IMR-90 (cell line): ENCODE measurements around the gene IP6K3. TPM values are rescaled to one million over a fixed set of nuclear protein-coding genes. Genes with fewer than 3 reads are reported as not detected.

Source experiments
- ATAC-seq: fragments of 200-7000 bp; cut with Tn5 transposase; 2 replicates; pipeline ENCODE4 v1.9.1; 2020; ENCODE audit warnings: low read depth, mild to moderate bottlenecking, moderate library complexity
- BruUV-seq: library from RNA; stranded (reverse); fragments of 400-500 nt; replicated peaks from 2 replicates; lab custom pipeline; 2021; lab: Mats Ljungman, UMichigan
- CTCF ChIA-PET: fragments of 300-600 bp; formaldehyde crosslinking; extraction: SDS; loops from one replicate; lab custom pipeline; 2021; ENCODE audit warnings: antibody characterized with exemption; lab: Yijun Ruan, JAX
- POLR2A ChIA-PET: fragments of 300-600 bp; sonication (Branson Sonifier 250); formaldehyde crosslinking; loops from one replicate; lab custom pipeline; 2022; ENCODE audit warnings: antibody characterized with exemption; ENCODE audit not compliant: unreplicated experiment; lab: Charles Lee
- DNase-seq: peaks from one replicate; pipeline ENCODE4 v3.0.0; 2013
- H2AFZ ChIP-seq: replicated peaks from 2 replicates; pipeline ENCODE3; 2013; ENCODE audit warnings: low read length, mild to moderate bottlenecking; ENCODE audit not compliant: poor library complexity
- H2AK5ac ChIP-seq: 2 replicates; pipeline ENCODE4 v1.6.1; 2013; ENCODE audit warnings: low read depth, low read length, inconsistent platforms
- H2AK9ac ChIP-seq: replicated peaks from 2 replicates; pipeline ENCODE3; 2013; ENCODE audit warnings: mild to moderate bottlenecking, low read depth, low read length, moderate library complexity; ENCODE audit not compliant: poor library complexity
- H2BK120ac ChIP-seq: 2 replicates; pipeline ENCODE4 v1.6.1; 2013; ENCODE audit warnings: low read depth, low read length, inconsistent platforms
- H2BK15ac ChIP-seq: 3 replicates; pipeline ENCODE4 v1.6.1; 2013; ENCODE audit warnings: low read depth, low read length, inconsistent platforms
- H2BK20ac ChIP-seq: 2 replicates; pipeline ENCODE4 v1.6.1; 2013; ENCODE audit warnings: low read depth, mild to moderate bottlenecking, inconsistent platforms, low read length, moderate library complexity
- H2BK5ac ChIP-seq: 2 replicates; pipeline ENCODE4 v1.6.1; 2013; ENCODE audit warnings: mild to moderate bottlenecking, low read depth, low read length, inconsistent platforms; ENCODE audit not compliant: poor library complexity, severe bottlenecking
- H3K14ac ChIP-seq: replicated peaks from 2 replicates; pipeline ENCODE4 v1.6.1; 2013; ENCODE audit warnings: low read depth, low read length, inconsistent platforms
- H3K18ac ChIP-seq: 2 replicates; pipeline ENCODE4 v1.6.1; 2013; ENCODE audit warnings: low read depth, low read length, control low read depth
- H3K23ac ChIP-seq: 2 replicates; pipeline ENCODE4 v1.6.1; 2013; ENCODE audit warnings: low read depth, low read length, inconsistent platforms
- H3K27ac ChIP-seq: 2 replicates; pipeline ENCODE4 v1.5.1; 2013; ENCODE audit warnings: mild to moderate bottlenecking, control low read depth, low read length; ENCODE audit not compliant: insufficient read depth
- H3K27me3 ChIP-seq: 2 replicates; pipeline ENCODE4 v1.6.1; 2013; ENCODE audit warnings: low read length; ENCODE audit not compliant: control insufficient read depth, insufficient read depth
- H3K36me3 ChIP-seq: 2 replicates; pipeline ENCODE4 v1.6.1; 2013; ENCODE audit warnings: low read length, mixed read lengths; ENCODE audit not compliant: control insufficient read depth, insufficient read depth
- H3K4ac ChIP-seq: 2 replicates; pipeline ENCODE4 v1.6.1; 2013; ENCODE audit warnings: low read depth, low read length, inconsistent platforms
- H3K4me1 ChIP-seq: 2 replicates; pipeline ENCODE4 v1.6.1; 2013; ENCODE audit warnings: low read length, mixed read lengths; ENCODE audit not compliant: control insufficient read depth, insufficient read depth
- H3K4me2 ChIP-seq: 2 replicates; pipeline ENCODE4 v1.6.1; 2013; ENCODE audit warnings: low read depth, mild to moderate bottlenecking, control low read depth, low read length, moderate library complexity
- H3K4me3 ChIP-seq: 2 replicates; pipeline ENCODE4 v1.5.1; 2013; ENCODE audit warnings: low read depth, mild to moderate bottlenecking, control low read depth, low read length, moderate library complexity; ENCODE audit not compliant: insufficient read depth
- H3K56ac ChIP-seq: 2 replicates; pipeline ENCODE4 v1.6.1; 2013; ENCODE audit warnings: low read length, inconsistent platforms; ENCODE audit not compliant: insufficient read depth; ENCODE audit errors: extremely low read depth
- H3K79me1 ChIP-seq, 2 experiments: 2 replicates each; pipeline ENCODE4 v1.6.1; 2013; ENCODE audit warnings: low read length in 2 of 2, inconsistent platforms in 1 of 2, low read depth in 1 of 2
- H3K9ac ChIP-seq: 2 replicates; pipeline ENCODE4 v1.6.1; 2013; ENCODE audit warnings: low read depth, low read length, control low read depth
- H3K9me1 ChIP-seq: 2 replicates; pipeline ENCODE4 v1.6.1; 2013; ENCODE audit warnings: low read length, inconsistent platforms; ENCODE audit not compliant: insufficient read depth
- H3K9me3 ChIP-seq: 2 replicates; pipeline ENCODE4 v1.6.1; 2013; ENCODE audit warnings: low read length; ENCODE audit not compliant: control insufficient read depth, insufficient read depth
- H4K20me1 ChIP-seq: 2 replicates; pipeline ENCODE4 v1.6.1; 2013; ENCODE audit warnings: low read length, inconsistent platforms; ENCODE audit not compliant: insufficient read depth
- H4K5ac ChIP-seq: 2 replicates; pipeline ENCODE4 v1.6.1; 2013; ENCODE audit warnings: mild to moderate bottlenecking, low read depth, low read length, control low read depth
- H4K8ac ChIP-seq, 2 experiments: 2 replicates each; pipeline ENCODE4 v1.6.1; 2013; ENCODE audit warnings: low read depth in 2 of 2, low read length in 2 of 2, control low read depth in 1 of 2, inconsistent platforms in 1 of 2
- H4K91ac ChIP-seq: 2 replicates; pipeline ENCODE4 v1.6.1; 2013; ENCODE audit warnings: low read depth, low read length, inconsistent platforms; ENCODE audit not compliant: insufficient read depth
- BHLHE40 ChIP-seq: fragments of 150-350 bp; IDR thresholded peaks from 2 replicates; pipeline ENCODE4 v1.6.1; 2016; ENCODE audit warnings: mild to moderate bottlenecking, low read depth, low read length
- CEBPB ChIP-seq: IDR thresholded peaks from 2 replicates; pipeline ENCODE4 v1.6.1; 2012; ENCODE audit warnings: low read depth, low read length, improper control_type of control experiment
- CHD1 ChIP-seq: IDR thresholded peaks from 2 replicates; pipeline ENCODE4 v1.6.1; 2012; ENCODE audit warnings: low read depth, low read length, improper control_type of control experiment
- CTCF ChIP-seq: conservative IDR thresholded peaks from 2 replicates; pipeline ENCODE4 v1.5.1; 2012; ENCODE audit warnings: mild to moderate bottlenecking, low read depth, low read length, improper control_type of control experiment
- FOS ChIP-seq: fragments of 150-350 bp; IDR thresholded peaks from 2 replicates; pipeline ENCODE4 v1.6.1; 2016; ENCODE audit warnings: low read depth, low read length
- MAFK ChIP-seq: IDR thresholded peaks from 2 replicates; pipeline ENCODE4 v1.6.1; 2012; ENCODE audit warnings: low read depth, low read length, improper control_type of control experiment
- MAZ ChIP-seq: IDR thresholded peaks from 2 replicates; pipeline ENCODE4 v1.6.1; 2012; ENCODE audit warnings: low read depth, mild to moderate bottlenecking, low read length, improper control_type of control experiment, moderate library complexity, borderline replicate concordance
- MXI1 ChIP-seq: IDR thresholded peaks from 2 replicates; pipeline ENCODE4 v1.6.1; 2012; ENCODE audit warnings: low read depth, mild to moderate bottlenecking, low read length, moderate library complexity, borderline replicate concordance
- NFE2L2 ChIP-seq: fragments of 150-350 bp; IDR thresholded peaks from 2 replicates; pipeline ENCODE4 v1.6.1; 2016; ENCODE audit warnings: low read depth, mild to moderate bottlenecking, low read length
- POLR2A ChIP-seq: IDR thresholded peaks from 2 replicates; pipeline ENCODE4 v1.6.1; 2012; ENCODE audit warnings: mild to moderate bottlenecking, low read depth, low read length
- RAD21 ChIP-seq: IDR thresholded peaks from 2 replicates; pipeline ENCODE4 v1.6.1; 2012; ENCODE audit warnings: low read length, improper control_type of control experiment
- RCOR1 ChIP-seq: IDR thresholded peaks from 2 replicates; pipeline ENCODE4 v1.6.1; 2012; ENCODE audit warnings: mild to moderate bottlenecking, low read length, improper control_type of control experiment; ENCODE audit not compliant: insufficient replicate concordance
- RFX5 ChIP-seq: IDR thresholded peaks from 2 replicates; pipeline ENCODE4 v1.8.0; 2012; ENCODE audit warnings: low read depth, mild to moderate bottlenecking, low read length, moderate library complexity
- SMC3 ChIP-seq: fragments of 150-350 bp; IDR thresholded peaks from 2 replicates; pipeline ENCODE4 v1.6.1; 2016; ENCODE audit warnings: low read depth, mild to moderate bottlenecking, antibody characterized with exemption, low read length, moderate library complexity
- USF2 ChIP-seq: fragments of 150-350 bp; IDR thresholded peaks from 2 replicates; pipeline ENCODE4 v1.6.1; 2017; ENCODE audit warnings: mild to moderate bottlenecking, antibody characterized with exemption, low read length, low read depth
- WGBS, 2 experiments: methylation state at CpG; one replicate each; pipeline versions ENCODE4 v1.1.5 to v1.1.7; 2013; ENCODE audit warnings: missing lambda C conversion rate in 2 of 2; ENCODE audit not compliant: insufficient read length in 1 of 2; ENCODE audit errors: extremely low coverage in 2 of 2; 5-methylcytosine and 5-hydroxymethylcytosine counted together
- dilution Hi-C: fragments of 300-500 bp; cut with HindIII; formaldehyde crosslinking; loops from one replicate; pipeline ENCODE4 v1.14.3; 2018; ENCODE audit warnings: low sequenced_read_pairs; ENCODE audit not compliant: unreplicated experiment
- in situ Hi-C: fragments of 300-500 bp; cut with MboI; formaldehyde crosslinking; loops from 3 replicates; pipeline ENCODE4 v1.14.3; 2019; ENCODE audit warnings: low sequenced_read_pairs, inconsistent platforms, mixed read lengths
- intact Hi-C: fragments of 100-400 bp; cut with micrococcal nuclease; formaldehyde crosslinking; loops from 2 replicates; pipeline ENCODE4 v1.10.0; 2022
- polyA plus RNA-seq, 3 experiments: library from polyadenylated mRNA; depleted of rRNA; stranded (reverse); fragments of >200 nt; gene quantifications; 2 replicates each; pipeline ENCODE4 v1.2.3, GENCODE V29; 2012; ENCODE audit warnings: low replicate concordance in 1 of 3
- total RNA-seq: library from RNA; depleted of rRNA; stranded (reverse); fragments of >200 nt; gene quantifications from 2 replicates; pipeline ENCODE4 v1.2.3, GENCODE V29; 2012
- TF ChIP-seq, protein P1 (sequence below): fragments of 150-350 bp; IDR thresholded peaks from 2 replicates; pipeline ENCODE4 v1.6.1; 2016; ENCODE audit warnings: low read depth, mild to moderate bottlenecking, low read length, moderate library complexity, borderline replicate concordance

The IP6K3 gene
- total and polyA plus RNA-seq, 2 of the 4 experiments (the other 2 are of a cell fraction): 0.18 to 0.51 TPM

GRCh38 chr6:33699739-33700138 is 47.0 kb downstream of the IP6K3 start:
- BruUV-seq: no TSS peak
- Histone ChIP-seq H3K4me1 (peaks cover 12% of the 10 kb centered on the region), H2BK120ac (no peak overlapping the region), H2BK20ac (no peak overlapping the region), H2BK15ac (no peak overlapping the region), H3K9ac (no peak overlapping the region), H4K8ac (no peak overlapping the region), H3K4me2 (no peak overlapping the region), H2BK5ac (no peak overlapping the region), H2AFZ (no peak overlapping the region), H3K79me1 (peaks cover 5 to 45% of the 10 kb centered on the region in 2 experiments; a peak in 2 of 4 replicates), H2AK9ac (no peak overlapping the region), H2AK5ac (no peak overlapping the region), H3K27ac (no peak overlapping the region), H3K23ac (no peak overlapping the region), H3K36me3 (peaks cover 16% of the 10 kb centered on the region), H4K91ac (no peak overlapping the region), H3K9me3 (no peaks in the 10 kb centered on the region), H4K20me1 (peaks cover 8% of the 10 kb centered on the region; the same call in 1 of the 2 replicates), H3K9me1 (peaks cover 18% of the 10 kb centered on the region), H3K14ac (no peak overlapping the region), H3K27me3 (no peaks in the 10 kb centered on the region), H3K4ac (no peak overlapping the region), H3K18ac (no peak overlapping the region), H4K5ac (no peak overlapping the region), H3K4me3 (no peak overlapping the region), H3K56ac (no peak overlapping the region)
- ATAC-seq (no peak), DNase-seq (no peak)
- dilution Hi-C loops (no loop called here), intact Hi-C loops (loop anchor here (1.0 kb wide), 2 partner anchors 110 to 114 kb away; no protein-coding TSS in a partner anchor), in situ Hi-C loops (loop anchor here (5.0 to 10.0 kb wide), 2 partner anchors 112 to 245 kb away; partner anchors contain the start of gene ZBTB9)
- ChIA-PET POLR2A (no interaction called here), CTCF (interaction anchor here (0.7 to 2.7 kb wide), 2 partner anchors 8 to 110 kb away, joined by 3 to 21 read pairs; no protein-coding TSS in a partner anchor)
- WGBS, 2 experiments: 84% methylated on average over 3 of the region's 5 CpGs; no CpG with 5 or more reads in 1 of the 2 experiments
- TF ChIP-seq RCOR1 (no peak), CEBPB (no peak), NFE2L2 (no peak), POLR2A (no peak), FOS (no peak), MAZ (no peak), BHLHE40 (no peak), SMC3 (no peak), RFX5 (no peak), CHD1 (no peak), CTCF (no peak), MAFK (no peak), USF2 (no peak), RAD21 (no peak), MXI1 (no peak)
- TF ChIP-seq, protein P1, sequence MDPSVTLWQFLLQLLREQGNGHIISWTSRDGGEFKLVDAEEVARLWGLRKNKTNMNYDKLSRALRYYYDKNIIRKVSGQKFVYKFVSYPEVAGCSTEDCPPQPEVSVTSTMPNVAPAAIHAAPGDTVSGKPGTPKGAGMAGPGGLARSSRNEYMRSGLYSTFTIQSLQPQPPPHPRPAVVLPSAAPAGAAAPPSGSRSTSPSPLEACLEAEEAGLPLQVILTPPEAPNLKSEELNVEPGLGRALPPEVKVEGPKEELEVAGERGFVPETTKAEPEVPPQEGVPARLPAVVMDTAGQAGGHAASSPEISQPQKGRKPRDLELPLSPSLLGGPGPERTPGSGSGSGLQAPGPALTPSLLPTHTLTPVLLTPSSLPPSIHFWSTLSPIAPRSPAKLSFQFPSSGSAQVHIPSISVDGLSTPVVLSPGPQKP: no peak
